Measurements from ENCODE around the gene SKI.
"Not testable (repeated sequence)": the region's sequence is repeated elsewhere in the genome, so short reads cannot be mapped to it uniquely, and the experiment has no call there.

The SKI gene

DNA sequence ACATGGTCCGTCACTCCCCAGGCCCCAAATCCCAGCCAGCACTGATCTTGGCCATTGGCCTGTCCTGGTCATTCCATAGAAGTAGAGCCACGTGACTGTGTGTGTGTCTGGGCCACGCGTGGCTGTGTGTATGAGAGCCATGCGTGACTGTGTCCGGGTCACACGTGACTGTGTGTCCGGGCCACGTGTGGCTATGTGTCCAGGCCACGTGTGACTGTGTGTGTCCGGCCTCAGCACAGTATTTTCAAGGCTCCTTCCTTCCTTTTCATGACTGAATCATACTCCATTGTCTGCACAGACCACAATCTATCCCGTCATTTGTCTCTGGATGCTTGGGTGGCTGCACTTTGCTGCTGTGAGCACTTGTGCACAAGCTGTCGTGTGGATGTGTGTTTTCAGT, 67.4 kb downstream of the SKI start:
- H3K27ac Mint-ChIP-seq, result no peak overlapping the region
- H3K27me3 Mint-ChIP-seq (ENCODE audit: low read depth), result no peaks in the 10 kb centered on the region
- H3K9me3 Mint-ChIP-seq, result no peaks in the 10 kb centered on the region
- H3K4me1 Mint-ChIP-seq, result peaks cover 39% of the 10 kb centered on the region
- TF ChIP-seq, protein P1, sequence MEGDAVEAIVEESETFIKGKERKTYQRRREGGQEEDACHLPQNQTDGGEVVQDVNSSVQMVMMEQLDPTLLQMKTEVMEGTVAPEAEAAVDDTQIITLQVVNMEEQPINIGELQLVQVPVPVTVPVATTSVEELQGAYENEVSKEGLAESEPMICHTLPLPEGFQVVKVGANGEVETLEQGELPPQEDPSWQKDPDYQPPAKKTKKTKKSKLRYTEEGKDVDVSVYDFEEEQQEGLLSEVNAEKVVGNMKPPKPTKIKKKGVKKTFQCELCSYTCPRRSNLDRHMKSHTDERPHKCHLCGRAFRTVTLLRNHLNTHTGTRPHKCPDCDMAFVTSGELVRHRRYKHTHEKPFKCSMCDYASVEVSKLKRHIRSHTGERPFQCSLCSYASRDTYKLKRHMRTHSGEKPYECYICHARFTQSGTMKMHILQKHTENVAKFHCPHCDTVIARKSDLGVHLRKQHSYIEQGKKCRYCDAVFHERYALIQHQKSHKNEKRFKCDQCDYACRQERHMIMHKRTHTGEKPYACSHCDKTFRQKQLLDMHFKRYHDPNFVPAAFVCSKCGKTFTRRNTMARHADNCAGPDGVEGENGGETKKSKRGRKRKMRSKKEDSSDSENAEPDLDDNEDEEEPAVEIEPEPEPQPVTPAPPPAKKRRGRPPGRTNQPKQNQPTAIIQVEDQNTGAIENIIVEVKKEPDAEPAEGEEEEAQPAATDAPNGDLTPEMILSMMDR (IDR thresholded peaks at IDR 0.05; ENCODE audit: unreplicated experiment in 3 of 3), result no peak
- H3K36me3 Mint-ChIP-seq (ENCODE audit: low read depth), result no peaks in the 10 kb centered on the region
- H3K4me3 Mint-ChIP-seq, result no peak overlapping the region

- Mint-ChIP-seq H3K27ac (peak overlapping the region; percentile 58 to 60 (median 60)), H3K4me1 (peaks cover 32% of the 10 kb centered on the region)
- H3K4me3 Mint-ChIP-seq; H3K27me3 Mint-ChIP-seq (ENCODE audit: low read depth); H3K9me3 Mint-ChIP-seq; H3K36me3 Mint-ChIP-seq (ENCODE audit: low read depth): not testable (repeated sequence)
Observed at GRCh38 chr1:2296211-2296610, 68.1 kb downstream of the SKI start.

- H3K36me3 Mint-ChIP-seq (ENCODE audit: low read depth), result no peaks in the 10 kb centered on the region
- H3K27me3 Mint-ChIP-seq (ENCODE audit: low read depth), result no peaks in the 10 kb centered on the region
- no peaks in the 10 kb centered on the region for H3K9me3 Mint-ChIP-seq
- peaks cover 31% of the 10 kb centered on the region for H3K4me1 Mint-ChIP-seq
- TF ChIP-seq, protein P1 (IDR thresholded peaks at IDR 0.05; ENCODE audit: unreplicated experiment in 3 of 3), result no peak
- no peak overlapping the region for H3K4me3 Mint-ChIP-seq
- H3K27ac Mint-ChIP-seq, result peak overlapping the region; percentile 58 to 60 (median 60)
Observed at GRCh38 chr1:2296614-2297013, 68.5 kb downstream of the SKI start.

- Mint-ChIP-seq H3K4me1 (peaks cover 31% of the 10 kb centered on the region), H3K27me3 (ENCODE audit: low read depth) (no peaks in the 10 kb centered on the region), H3K4me3 (no peak overlapping the region), H3K27ac (peak overlapping the region in 1 of 3 experiments; percentile 58), H3K36me3 (ENCODE audit: low read depth) (no peaks in the 10 kb centered on the region), H3K9me3 (no peaks in the 10 kb centered on the region)
- TF ChIP-seq, protein P1 (IDR thresholded peaks at IDR 0.05; ENCODE audit: unreplicated experiment in 3 of 3), result no peak
Observed at GRCh38 chr1:2297246-2298011, 69.3 kb downstream of the SKI start.

DNA sequence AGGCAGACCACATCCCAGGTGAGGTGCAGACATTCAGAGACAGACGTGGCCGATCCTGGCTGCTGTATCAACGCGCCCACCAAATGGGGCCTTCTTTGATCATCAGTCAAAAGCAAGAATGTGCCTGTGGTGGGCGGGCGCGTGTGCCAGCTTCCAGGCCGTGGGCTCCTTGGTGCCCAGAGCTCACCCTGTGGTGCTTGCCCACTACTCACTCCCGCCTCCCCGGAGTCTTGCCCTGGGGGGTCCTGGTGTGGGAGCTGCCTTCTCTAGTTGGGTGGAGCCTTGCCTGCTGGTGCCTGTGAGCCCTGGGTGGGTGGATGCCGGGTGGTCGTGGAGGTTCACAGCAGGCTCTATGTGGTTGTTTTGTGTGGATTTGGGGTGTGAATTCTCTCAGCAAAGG, 70.6 kb downstream of the SKI start:
- Mint-ChIP-seq H3K36me3 (ENCODE audit: low read depth) (peaks cover 4% of the 10 kb centered on the region), H3K9me3 (no peaks in the 10 kb centered on the region), H3K27me3 (ENCODE audit: low read depth) (no peaks in the 10 kb centered on the region), H3K4me3 (no peak overlapping the region), H3K4me1 (peaks cover 26% of the 10 kb centered on the region), H3K27ac (peak overlapping the region in 1 of 3 experiments; percentile 49)
- TF ChIP-seq, protein P1 (IDR thresholded peaks at IDR 0.05; ENCODE audit: unreplicated experiment in 3 of 3), result no peak

DNA sequence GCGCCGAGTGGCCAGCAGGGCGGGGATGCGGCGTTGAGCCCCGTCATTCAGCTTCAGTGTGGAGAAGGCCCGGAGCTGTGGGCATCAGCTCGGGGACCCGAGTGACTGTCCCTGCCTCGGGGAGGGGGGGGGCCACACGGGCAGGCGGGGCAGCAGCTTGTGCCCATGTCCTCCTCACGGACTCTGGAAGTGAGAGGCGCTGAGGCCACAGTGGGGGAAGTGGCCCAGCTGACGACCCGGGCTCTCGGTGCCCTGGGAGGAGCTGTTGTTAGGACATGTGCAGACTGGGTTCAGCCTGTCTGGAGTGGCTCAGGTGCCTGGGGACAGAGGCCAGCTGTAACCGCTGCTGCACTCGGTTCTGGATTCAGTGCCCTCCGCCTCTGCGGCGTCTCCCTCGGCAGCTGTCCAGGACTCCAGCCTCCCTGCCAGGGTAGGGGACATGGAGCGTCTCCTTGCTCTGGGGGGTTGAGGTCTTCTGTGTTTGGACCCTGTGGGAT, 71.1 kb downstream of the SKI start:
- Mint-ChIP-seq H3K9me3 (no peaks in the 10 kb centered on the region), H3K27ac (peak overlapping the region in 2 of 3 experiments; percentile 37 to 49), H3K27me3 (ENCODE audit: low read depth) (no peaks in the 10 kb centered on the region), H3K36me3 (ENCODE audit: low read depth) (peaks cover 4% of the 10 kb centered on the region), H3K4me3 (no peak overlapping the region), H3K4me1 (peaks cover 21% of the 10 kb centered on the region)
- TF ChIP-seq, protein P1 (IDR thresholded peaks at IDR 0.05; ENCODE audit: unreplicated experiment in 3 of 3), result no peak

Data from nephron (organoid).